Spinal cord (tissue), 10 donors: Measurements from ENCODE around the gene ADGRV1. TPM values are rescaled to one million over a fixed set of nuclear protein-coding genes. Genes with fewer than 3 reads are reported as not detected.

Source experiments
- DNase-seq, 6 donors: peaks; one replicate each; pipeline versions ENCODE4 v3.0.0 to v3.0.0-alpha.2; 2013 to 2015; ENCODE audit warnings: low spot score in 6 of 6, low read depth in 4 of 6
- H3K27ac ChIP-seq: one replicate; pipeline ENCODE4 v1.5.1; 2013; ENCODE audit warnings: low read depth, low read length, control low read depth
- H3K27me3 ChIP-seq: one replicate; pipeline ENCODE4 v1.6.1; 2013; ENCODE audit warnings: low read length; ENCODE audit not compliant: control insufficient read depth, insufficient read depth
- H3K36me3 ChIP-seq: one replicate; pipeline ENCODE4 v1.6.1; 2013; ENCODE audit warnings: low read length; ENCODE audit not compliant: control insufficient read depth, insufficient read depth
- H3K4me1 ChIP-seq: one replicate; pipeline ENCODE4 v1.6.1; 2013; ENCODE audit warnings: low read length; ENCODE audit not compliant: control insufficient read depth, insufficient read depth
- H3K4me3 ChIP-seq: one replicate; pipeline ENCODE4 v1.5.1; 2013; ENCODE audit warnings: low read depth, low read length, control low read depth
- H3K9me3 ChIP-seq: one replicate; pipeline ENCODE4 v1.6.1; 2013; ENCODE audit warnings: low read length; ENCODE audit not compliant: control insufficient read depth, insufficient read depth
- WGBS: methylation state at CpG from one replicate; pipeline ENCODE4 v1.1.5; 2013; ENCODE audit warnings: missing lambda C conversion rate; ENCODE audit not compliant: insufficient coverage; 5-methylcytosine and 5-hydroxymethylcytosine counted together
- polyA plus RNA-seq, 2 donors: library from polyadenylated mRNA; unstranded; fragments of 120-200 nt; gene quantifications; one replicate each; pipeline ENCODE4 v1.2.1, GENCODE V29; 2013; ENCODE audit not compliant: insufficient read length in 2 of 2
- total RNA-seq, 2 donors: library from RNA; depleted of rRNA in 1 of 2; stranded (reverse); fragments of 120-200 nt in 1 of 2; fragments of >200 nt in 1 of 2; gene quantifications; one replicate each; pipeline versions ENCODE4 v1.2.3 to v1.2.4, GENCODE V29; 2013 to 2014
- donor health status: healthy.

Gene ADGRV1
- total and polyA plus RNA-seq, 4 donors: 72.0 to 180 (median 108) TPM

GRCh38 chr5:90889325-90889600, 330.7 kb downstream of the ADGRV1 start:
- Histone ChIP-seq H3K27ac (no peak overlapping the region), H3K36me3 (no peaks in the 10 kb centered on the region)

GRCh38 chr5:90890180-90890579, 331.6 kb downstream of the ADGRV1 start:
- Histone ChIP-seq H3K4me3 (no peak overlapping the region), H3K27ac (no peak overlapping the region), H3K9me3 (no peaks in the 10 kb centered on the region), H3K36me3 (no peaks in the 10 kb centered on the region), H3K4me1 (no peaks in the 10 kb centered on the region), H3K27me3 (no peaks in the 10 kb centered on the region)
- no CpG with 5 or more reads among the region's 1 CpG for WGBS
- no peak for DNase-seq

More at GRCh38 chr5:90889325-90889600, 330.7 kb downstream of the ADGRV1 start:
- DNase-seq: no peak
- H3K4me1 ChIP-seq: no peaks in the 10 kb centered on the region
- no peaks in the 10 kb centered on the region for H3K27me3 ChIP-seq
- no peaks in the 10 kb centered on the region for H3K9me3 ChIP-seq
- H3K4me3 ChIP-seq: no peak overlapping the region

- no peak for DNase-seq
- Histone ChIP-seq H3K36me3 (no peaks in the 10 kb centered on the region), H3K27me3 (no peaks in the 10 kb centered on the region), H3K4me3 (no peak overlapping the region), H3K4me1 (no peaks in the 10 kb centered on the region), H3K9me3 (no peaks in the 10 kb centered on the region), H3K27ac (no peak overlapping the region)
- 95% methylated on average over 2 of the region's 2 CpGs for WGBS
These were observed 336.3 kb downstream of the ADGRV1 start for GRCh38 chr5:90894866-90895420.

GRCh38 chr5:90897618-90898017, 339.0 kb downstream of the ADGRV1 start:
- Histone ChIP-seq H3K4me3 (no peak overlapping the region), H3K27ac (no peak overlapping the region), H3K9me3 (no peaks in the 10 kb centered on the region), H3K36me3 (no peaks in the 10 kb centered on the region), H3K4me1 (no peaks in the 10 kb centered on the region), H3K27me3 (no peaks in the 10 kb centered on the region)
- DNase-seq: no peak
- no CpG with 5 or more reads among the region's 2 CpGs for WGBS

- no peaks in the 10 kb centered on the region for H3K4me1 ChIP-seq
- H3K36me3 ChIP-seq: no peaks in the 10 kb centered on the region
- no peak for DNase-seq
- no peaks in the 10 kb centered on the region for H3K27me3 ChIP-seq
- 86% methylated on average over 1 of the region's 4 CpGs for WGBS
- no peak overlapping the region for H3K4me3 ChIP-seq
- H3K27ac ChIP-seq: no peak overlapping the region
- H3K9me3 ChIP-seq: no peaks in the 10 kb centered on the region
These were observed 339.9 kb downstream of the ADGRV1 start for GRCh38 chr5:90898326-90899013.

- H3K36me3 ChIP-seq: no peaks in the 10 kb centered on the region
- no peak overlapping the region for H3K27ac ChIP-seq
- 100% methylated on average over 2 of the region's 2 CpGs for WGBS
These were observed 340.5 kb downstream of the ADGRV1 start for GRCh38 chr5:90899014-90899604.

GRCh38 chr5:90901261-90901660, 342.7 kb downstream of the ADGRV1 start:
- H3K27ac ChIP-seq: no peak overlapping the region
- H3K4me3 ChIP-seq: no peak overlapping the region
- H3K36me3 ChIP-seq: no peaks in the 10 kb centered on the region
- H3K9me3 ChIP-seq: no peaks in the 10 kb centered on the region
- DNase-seq: no peak
- no peaks in the 10 kb centered on the region for H3K4me1 ChIP-seq
- H3K27me3 ChIP-seq: no peaks in the 10 kb centered on the region

More at GRCh38 chr5:90899014-90899604, 340.5 kb downstream of the ADGRV1 start:
- Histone ChIP-seq H3K9me3 (no peaks in the 10 kb centered on the region), H3K27me3 (no peaks in the 10 kb centered on the region), H3K4me3 (no peak overlapping the region), H3K4me1 (no peaks in the 10 kb centered on the region)
- DNase-seq: no peak

GRCh38 chr5:90902170-90902569, 343.6 kb downstream of the ADGRV1 start:
- Histone ChIP-seq H3K27ac (no peak overlapping the region), H3K27me3 (no peaks in the 10 kb centered on the region), H3K4me3 (no peak overlapping the region), H3K4me1 (no peaks in the 10 kb centered on the region), H3K9me3 (no peaks in the 10 kb centered on the region), H3K36me3 (no peaks in the 10 kb centered on the region)
- no CpG with 5 or more reads among the region's 4 CpGs for WGBS
- DNase-seq: no peak

- no peak for DNase-seq
- no peaks in the 10 kb centered on the region for H3K36me3 ChIP-seq
- H3K27me3 ChIP-seq: no peaks in the 10 kb centered on the region
- H3K27ac ChIP-seq: no peak overlapping the region
- no peak overlapping the region for H3K4me3 ChIP-seq
- no peaks in the 10 kb centered on the region for H3K9me3 ChIP-seq
- WGBS: no CpG with 5 or more reads among the region's 6 CpGs
- H3K4me1 ChIP-seq: no peaks in the 10 kb centered on the region
These were observed 344.2 kb downstream of the ADGRV1 start for GRCh38 chr5:90902651-90903386.
